GM21619 (cell line): ENCODE results near the gene BTK.
"Not testable (repeated sequence)": the region's sequence is repeated elsewhere in the genome, so short reads cannot be mapped to it uniquely, and the experiment has no call there.

ENCODE experiments used
- ATAC-seq: cut with Tn5 transposase; IDR thresholded peaks from one replicate; pipeline ENCODE4 v1.9.1; 2021; ENCODE audit not compliant: unreplicated experiment

The BTK gene

DNA sequence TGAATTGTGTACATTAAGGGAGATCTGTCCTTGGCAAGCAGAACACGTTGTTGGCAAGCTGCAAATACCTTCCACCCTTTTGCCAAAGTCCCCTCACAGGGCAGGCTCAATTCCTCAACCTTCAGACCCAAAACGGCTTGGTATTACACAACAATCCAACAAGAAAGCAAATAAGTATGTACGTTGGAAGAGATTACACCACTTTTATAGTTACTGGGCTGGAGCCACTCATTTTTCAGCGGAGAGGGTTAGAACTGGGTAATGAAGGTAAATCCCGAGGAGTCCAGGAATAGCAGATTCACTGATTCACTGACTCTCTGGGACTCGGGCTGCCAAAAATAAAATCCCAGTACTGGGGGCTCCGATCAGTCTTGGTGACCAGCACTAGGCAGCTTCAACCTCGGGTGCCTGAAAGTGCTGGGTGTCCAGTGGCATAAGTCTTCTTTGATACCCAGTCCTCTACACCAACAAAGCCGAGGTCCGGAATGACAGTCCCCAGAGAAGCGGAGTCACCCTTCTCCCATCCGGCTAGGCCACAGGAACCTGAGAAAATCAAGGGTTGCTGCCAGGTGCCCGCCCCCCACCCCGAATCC lies 38.0 kb downstream of the BTK start:
- peak; percentile 2 for ATAC-seq

DNA sequence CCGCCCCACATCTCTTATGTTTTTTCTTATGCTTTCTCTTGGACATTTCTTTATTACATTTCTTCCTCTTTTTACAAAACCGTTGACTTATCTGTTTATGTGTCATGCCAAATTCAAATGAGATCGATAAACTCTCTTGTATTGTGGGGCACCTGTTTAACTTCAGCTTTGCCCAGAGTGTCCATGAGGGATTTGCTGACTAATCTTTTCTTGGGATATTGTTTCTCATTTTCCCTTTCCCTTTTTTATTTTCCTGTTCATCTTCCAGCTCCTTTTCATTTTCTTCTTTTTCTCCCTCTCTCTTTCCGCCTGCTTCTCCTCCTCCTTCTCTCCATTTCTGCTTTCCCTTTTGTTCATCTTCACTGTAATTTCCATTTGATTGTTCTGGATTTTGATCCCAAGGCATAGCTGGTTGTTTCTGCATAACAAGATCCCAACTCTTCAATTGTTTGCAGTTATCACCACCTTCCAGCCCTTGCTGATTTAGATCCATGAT lies 48.2 kb downstream of the BTK start:
- no peak for ATAC-seq

DNA sequence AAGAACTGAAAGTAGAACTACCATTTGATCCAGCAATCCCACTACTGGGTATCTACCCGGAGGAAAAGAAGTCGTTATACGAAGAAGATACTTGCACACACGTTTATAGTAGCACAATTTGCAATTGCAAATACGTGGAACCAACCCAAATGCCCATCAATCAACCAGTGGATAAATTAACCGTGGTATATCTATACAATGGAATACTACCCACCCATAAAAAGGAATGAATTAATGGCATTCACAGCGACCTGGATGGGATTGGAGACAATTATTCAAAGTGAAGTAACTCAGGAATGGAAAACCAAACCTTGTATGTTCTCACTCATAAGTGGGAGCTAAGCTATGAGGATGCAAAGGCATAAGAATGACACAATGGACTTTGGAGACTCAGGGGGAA lies 51.7 kb downstream of the BTK start:
- not testable (repeated sequence) for ATAC-seq

GRCh38 chrX:101326600-101326999 lies 59.4 kb downstream of the BTK start:
- ATAC-seq = not testable (repeated sequence)

DNA sequence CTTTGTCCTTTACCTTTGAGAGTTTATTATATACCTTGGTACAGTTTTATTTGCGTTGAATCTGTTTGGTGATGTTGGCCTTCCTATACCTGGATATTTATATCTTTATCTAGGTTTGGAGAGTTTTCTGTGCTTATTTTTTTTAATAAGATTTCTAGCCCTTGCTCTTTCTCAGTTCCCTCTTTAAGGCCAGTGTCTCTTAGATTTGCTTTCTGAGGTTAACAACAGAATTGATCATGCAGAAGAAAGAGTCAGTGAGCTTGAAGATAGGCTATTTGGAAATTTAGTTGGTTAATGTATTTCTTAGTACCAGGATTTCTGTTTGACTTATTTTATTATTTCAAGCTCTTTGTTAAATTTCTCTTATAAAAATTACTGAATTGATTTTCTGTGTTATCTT lies 82.2 kb downstream of the BTK start:
- ATAC-seq = no peak
